Thyroid gland (tissue), 4 donors: ENCODE results near the gene USP21.

Experiments
- POLR2A ChIP-seq, 2 donors: fragments of 450-650 bp; IDR thresholded peaks; one replicate each; pipeline ENCODE4 v1.6.1; 2017; ENCODE audit warnings: antibody characterized with exemption in 2 of 2, mild to moderate bottlenecking in 2 of 2, moderate library complexity in 1 of 2
- TF ChIP-seq, protein P1 (sequence below), 6 experiments: fragments of 200-600 bp in 3 of 6; fragments of 450-650 bp in 3 of 6; sonication (generic) in 3 of 6; IDR thresholded peaks; one replicate each; pipeline ENCODE4 v1.5.1; 2016 to 2019; ENCODE audit warnings: antibody characterized with exemption in 6 of 6, mild to moderate bottlenecking in 2 of 6, inconsistent platforms in 1 of 6, moderate library complexity in 1 of 6

DNA sequence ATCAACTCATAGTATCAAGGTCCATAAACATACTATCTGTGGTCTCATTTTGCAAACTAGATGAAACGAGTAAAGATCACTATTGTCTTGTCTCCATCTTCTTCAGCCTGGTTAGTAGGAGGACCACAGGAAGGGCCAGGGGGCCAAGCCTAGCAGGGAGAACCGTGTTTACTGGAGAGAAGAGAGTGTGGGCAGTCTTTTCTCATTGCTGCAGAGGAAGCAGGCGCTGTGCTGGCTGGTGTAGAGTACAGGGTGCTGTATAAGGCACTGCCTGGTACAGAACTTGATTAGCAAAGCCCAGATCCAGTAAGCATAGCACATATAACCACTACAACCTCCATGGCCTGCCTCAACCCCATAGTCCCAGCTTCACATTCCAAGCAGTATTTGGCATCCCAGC, 28.0 kb downstream of the USP21 start:
- TF ChIP-seq, protein P1, sequence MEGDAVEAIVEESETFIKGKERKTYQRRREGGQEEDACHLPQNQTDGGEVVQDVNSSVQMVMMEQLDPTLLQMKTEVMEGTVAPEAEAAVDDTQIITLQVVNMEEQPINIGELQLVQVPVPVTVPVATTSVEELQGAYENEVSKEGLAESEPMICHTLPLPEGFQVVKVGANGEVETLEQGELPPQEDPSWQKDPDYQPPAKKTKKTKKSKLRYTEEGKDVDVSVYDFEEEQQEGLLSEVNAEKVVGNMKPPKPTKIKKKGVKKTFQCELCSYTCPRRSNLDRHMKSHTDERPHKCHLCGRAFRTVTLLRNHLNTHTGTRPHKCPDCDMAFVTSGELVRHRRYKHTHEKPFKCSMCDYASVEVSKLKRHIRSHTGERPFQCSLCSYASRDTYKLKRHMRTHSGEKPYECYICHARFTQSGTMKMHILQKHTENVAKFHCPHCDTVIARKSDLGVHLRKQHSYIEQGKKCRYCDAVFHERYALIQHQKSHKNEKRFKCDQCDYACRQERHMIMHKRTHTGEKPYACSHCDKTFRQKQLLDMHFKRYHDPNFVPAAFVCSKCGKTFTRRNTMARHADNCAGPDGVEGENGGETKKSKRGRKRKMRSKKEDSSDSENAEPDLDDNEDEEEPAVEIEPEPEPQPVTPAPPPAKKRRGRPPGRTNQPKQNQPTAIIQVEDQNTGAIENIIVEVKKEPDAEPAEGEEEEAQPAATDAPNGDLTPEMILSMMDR (IDR thresholded peaks at IDR 0.05): no peak
- no peak for TF ChIP-seq POLR2A (IDR thresholded peaks at IDR 0.05)
